Measurements from ENCODE around the gene CALM3.

Gene CALM3

GRCh38 chr19:46580247-46580646 is 20.9 kb upstream of the CALM3 start:
- in situ Hi-C loops (cut with MboI; ENCODE audit: low sequenced_read_pairs) = no loop called here
- Histone ChIP-seq H3K27me3 (ENCODE audit: low read depth) (peaks cover 2% of the 10 kb centered on the region; the same call in 1 of the 2 replicates), H3K4me3 (no peak overlapping the region), H3K9me3 (no peaks in the 10 kb centered on the region), H3K36me3 (replicated peaks) (no peaks in the 10 kb centered on the region), H3K4me1 (no peaks in the 10 kb centered on the region; the same call in 1 of the 2 replicates)
- DNase-seq (ENCODE audit: low spot score in 2 of 2) = no peak

- H3K4me1 ChIP-seq = no peaks in the 10 kb centered on the region
These were observed 15.6 kb upstream of the CALM3 start for GRCh38 chr19:46585539-46585938.

GRCh38 chr19:46586294-46586693 is 14.8 kb upstream of the CALM3 start:
- H3K9me3 ChIP-seq = no peaks in the 10 kb centered on the region
- no peaks in the 10 kb centered on the region for H3K4me1 ChIP-seq
- no peaks in the 10 kb centered on the region for H3K27me3 ChIP-seq (ENCODE audit: low read depth)
- no peak overlapping the region for H3K4me3 ChIP-seq
- H3K36me3 ChIP-seq (replicated peaks) = no peaks in the 10 kb centered on the region
- DNase-seq (ENCODE audit: low spot score in 2 of 2) = no peak
- in situ Hi-C loops (cut with MboI; ENCODE audit: low sequenced_read_pairs) = no loop called here

More at GRCh38 chr19:46585539-46585938, 15.6 kb upstream of the CALM3 start:
- H3K4me3 ChIP-seq = no peak overlapping the region
- H3K36me3 ChIP-seq (replicated peaks) = no peaks in the 10 kb centered on the region
- no peaks in the 10 kb centered on the region for H3K9me3 ChIP-seq
- in situ Hi-C loops (cut with MboI; ENCODE audit: low sequenced_read_pairs) = no loop called here
- no peak for DNase-seq (ENCODE audit: low spot score in 2 of 2)
- no peaks in the 10 kb centered on the region for H3K27me3 ChIP-seq (ENCODE audit: low read depth)

- H3K36me3 ChIP-seq (replicated peaks) = no peaks in the 10 kb centered on the region
- H3K4me3 ChIP-seq = no peak overlapping the region
- in situ Hi-C loops (cut with MboI; ENCODE audit: low sequenced_read_pairs) = no loop called here
- DNase-seq (ENCODE audit: low spot score in 2 of 2) = no peak
- no peaks in the 10 kb centered on the region for H3K4me1 ChIP-seq
- no peaks in the 10 kb centered on the region for H3K27me3 ChIP-seq (ENCODE audit: low read depth)
- no peaks in the 10 kb centered on the region for H3K9me3 ChIP-seq
These were observed 13.3 kb upstream of the CALM3 start for GRCh38 chr19:46587861-46588260.

GRCh38 chr19:46591254-46591653 is 9.9 kb upstream of the CALM3 start:
- Histone ChIP-seq H3K4me3 (no peak overlapping the region), H3K4me1 (peaks cover 6% of the 10 kb centered on the region; the same call in 1 of the 2 replicates), H3K36me3 (replicated peaks) (no peaks in the 10 kb centered on the region), H3K27me3 (ENCODE audit: low read depth) (no peaks in the 10 kb centered on the region), H3K9me3 (no peaks in the 10 kb centered on the region)
- in situ Hi-C loops (cut with MboI; ENCODE audit: low sequenced_read_pairs) = no loop called here
- DNase-seq (ENCODE audit: low spot score in 2 of 2) = no peak

- no peaks in the 10 kb centered on the region for H3K9me3 ChIP-seq
- no peak overlapping the region for H3K4me3 ChIP-seq
- H3K36me3 ChIP-seq (replicated peaks) = no peaks in the 10 kb centered on the region
- in situ Hi-C loops (cut with MboI; ENCODE audit: low sequenced_read_pairs) = no loop called here
- no peaks in the 10 kb centered on the region for H3K27me3 ChIP-seq (ENCODE audit: low read depth)
- H3K4me1 ChIP-seq = peaks cover 6% of the 10 kb centered on the region; the same call in 1 of the 2 replicates
- DNase-seq (ENCODE audit: low spot score in 2 of 2) = no peak
These were observed 9.3 kb upstream of the CALM3 start for GRCh38 chr19:46591870-46592269.

- H3K4me1 ChIP-seq = peaks cover 6% of the 10 kb centered on the region; the same call in 1 of the 2 replicates
- in situ Hi-C loops (cut with MboI; ENCODE audit: low sequenced_read_pairs) = no loop called here
- H3K9me3 ChIP-seq = no peaks in the 10 kb centered on the region
- H3K4me3 ChIP-seq = no peak overlapping the region
- no peaks in the 10 kb centered on the region for H3K27me3 ChIP-seq (ENCODE audit: low read depth)
- DNase-seq (ENCODE audit: low spot score in 2 of 2) = no peak
- no peaks in the 10 kb centered on the region for H3K36me3 ChIP-seq (replicated peaks)
These were observed 5.1 kb upstream of the CALM3 start for GRCh38 chr19:46596008-46596407.

GRCh38 chr19:46598372-46598917 is 2.7 kb upstream of the CALM3 start:
- H3K4me1 ChIP-seq = peaks cover 16% of the 10 kb centered on the region
- H3K9me3 ChIP-seq = no peaks in the 10 kb centered on the region
- DNase-seq (ENCODE audit: low spot score in 2 of 2) = no peak
- H3K27me3 ChIP-seq (ENCODE audit: low read depth) = no peaks in the 10 kb centered on the region
- in situ Hi-C loops (cut with MboI; ENCODE audit: low sequenced_read_pairs) = no loop called here
- H3K36me3 ChIP-seq (replicated peaks) = peaks cover 12% of the 10 kb centered on the region
- H3K4me3 ChIP-seq = no peak overlapping the region

- no peak for DNase-seq (ENCODE audit: low spot score in 2 of 2)
- H3K4me1 ChIP-seq = peaks cover 16% of the 10 kb centered on the region
- in situ Hi-C loops (cut with MboI; ENCODE audit: low sequenced_read_pairs) = no loop called here
These were observed 1.3 kb upstream of the CALM3 start for GRCh38 chr19:46599716-46600373.

GRCh38 chr19:46600384-46601317 is 479 bp upstream of the CALM3 start:
- H3K27me3 ChIP-seq (ENCODE audit: low read depth) = no peaks in the 10 kb centered on the region
- H3K4me3 ChIP-seq = peak overlapping the region; percentile 100
- peaks cover 18% of the 10 kb centered on the region for H3K36me3 ChIP-seq (replicated peaks)
- DNase-seq (ENCODE audit: low spot score in 2 of 2) = peak; percentile 87 to 96
- no peaks in the 10 kb centered on the region for H3K9me3 ChIP-seq
- in situ Hi-C loops (cut with MboI; ENCODE audit: low sequenced_read_pairs) = no loop called here
- peaks cover 11% of the 10 kb centered on the region for H3K4me1 ChIP-seq

More at GRCh38 chr19:46599716-46600373, 1.3 kb upstream of the CALM3 start:
- no peaks in the 10 kb centered on the region for H3K9me3 ChIP-seq
- H3K36me3 ChIP-seq (replicated peaks) = peaks cover 12% of the 10 kb centered on the region
- H3K27me3 ChIP-seq (ENCODE audit: low read depth) = no peaks in the 10 kb centered on the region
- peak overlapping the region; percentile 100 for H3K4me3 ChIP-seq

GRCh38 chr19:46602392-46603194 is 1.5 kb downstream of the CALM3 start:
- Histone ChIP-seq H3K4me1 (peaks cover 11% of the 10 kb centered on the region), H3K4me3 (peak overlapping the region; percentile 100), H3K36me3 (replicated peaks) (peaks cover 38% of the 10 kb centered on the region), H3K27me3 (ENCODE audit: low read depth) (no peaks in the 10 kb centered on the region), H3K9me3 (no peaks in the 10 kb centered on the region)
- in situ Hi-C loops (cut with MboI; ENCODE audit: low sequenced_read_pairs) = no loop called here
- DNase-seq (ENCODE audit: low spot score in 2 of 2) = peak in 1 of 2 experiments; percentile 29

- Histone ChIP-seq H3K4me1 (peaks cover 11% of the 10 kb centered on the region), H3K9me3 (no peaks in the 10 kb centered on the region), H3K4me3 (peak overlapping the region; percentile 100), H3K36me3 (replicated peaks) (peaks cover 44% of the 10 kb centered on the region), H3K27me3 (ENCODE audit: low read depth) (no peaks in the 10 kb centered on the region)
- DNase-seq (ENCODE audit: low spot score in 2 of 2) = no peak
- in situ Hi-C loops (cut with MboI; ENCODE audit: low sequenced_read_pairs) = no loop called here
These were observed 2.1 kb downstream of the CALM3 start for GRCh38 chr19:46603195-46603637.

- no peak for DNase-seq (ENCODE audit: low spot score in 2 of 2)
- Histone ChIP-seq H3K27me3 (ENCODE audit: low read depth) (no peaks in the 10 kb centered on the region), H3K4me3 (peak overlapping the region; percentile 100; the same call in 1 of the 2 replicates), H3K9me3 (no peaks in the 10 kb centered on the region), H3K4me1 (peaks cover 11% of the 10 kb centered on the region), H3K36me3 (replicated peaks) (peaks cover 50% of the 10 kb centered on the region)
- in situ Hi-C loops (cut with MboI; ENCODE audit: low sequenced_read_pairs) = no loop called here
These were observed 2.7 kb downstream of the CALM3 start for GRCh38 chr19:46603752-46604231.

All from HAP-1 (cell line).